Muscle of arm (tissue), 12 donors: ENCODE results near the gene GLOD4. TPM values are rescaled to one million over a fixed set of nuclear protein-coding genes. Genes with fewer than 3 reads are reported as not detected.

Experiments
- DNase-seq: peaks from one replicate; pipeline ENCODE4 v3.0.0-alpha.2; 2013
- polyA plus RNA-seq, 12 donors: library from polyadenylated mRNA; unstranded; fragments of 120-200 nt; gene quantifications; one replicate each; pipeline ENCODE4 v1.2.1, GENCODE V29; 2013; ENCODE audit not compliant: insufficient read length in 12 of 12

Gene GLOD4
- polyA plus RNA-seq, 12 donors = 44.0 to 67.6 (median 57.7) TPM; not detected in 1

DNA sequence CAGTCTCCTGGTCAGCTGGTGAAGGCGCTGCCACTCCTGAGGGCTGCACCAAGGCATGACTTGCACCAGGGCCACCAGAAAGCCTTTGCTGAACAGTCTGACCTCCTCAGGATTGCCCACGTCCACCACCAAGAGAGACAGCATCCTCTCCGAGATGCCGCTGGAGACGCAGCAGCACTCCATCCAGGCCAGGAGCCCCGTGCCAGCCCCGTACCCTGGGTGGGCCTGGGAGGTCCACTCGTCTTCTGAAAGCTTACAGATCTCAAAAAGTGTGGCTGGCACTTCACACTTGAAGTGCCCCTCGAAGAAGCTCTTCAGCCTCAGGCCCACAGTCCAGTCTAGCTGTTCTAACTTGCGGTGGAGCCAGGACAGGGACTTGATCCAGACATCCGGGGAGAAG lies 36.7 kb downstream of the GLOD4 start:
- no peak for DNase-seq

DNA sequence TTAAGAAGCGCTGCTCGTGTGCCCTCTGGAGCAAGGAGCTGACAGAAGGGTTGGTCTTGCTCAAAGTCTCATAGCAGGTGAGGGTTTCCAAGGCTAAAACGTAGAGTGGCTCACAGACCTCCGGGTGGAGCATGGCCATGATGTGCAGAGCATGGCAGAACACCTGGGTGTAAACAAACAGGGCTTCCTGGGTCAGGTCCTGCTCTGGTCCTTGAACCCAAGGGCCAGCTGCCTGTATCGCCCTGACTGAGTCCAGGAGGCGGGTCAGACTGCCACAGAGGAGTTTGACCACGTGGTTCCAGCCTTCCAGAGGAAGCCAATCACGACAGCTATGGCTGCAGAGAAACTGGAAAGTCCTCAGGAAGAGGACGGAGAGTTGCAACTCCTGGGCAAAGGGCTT lies 37.1 kb downstream of the GLOD4 start:
- no peak for DNase-seq

DNA sequence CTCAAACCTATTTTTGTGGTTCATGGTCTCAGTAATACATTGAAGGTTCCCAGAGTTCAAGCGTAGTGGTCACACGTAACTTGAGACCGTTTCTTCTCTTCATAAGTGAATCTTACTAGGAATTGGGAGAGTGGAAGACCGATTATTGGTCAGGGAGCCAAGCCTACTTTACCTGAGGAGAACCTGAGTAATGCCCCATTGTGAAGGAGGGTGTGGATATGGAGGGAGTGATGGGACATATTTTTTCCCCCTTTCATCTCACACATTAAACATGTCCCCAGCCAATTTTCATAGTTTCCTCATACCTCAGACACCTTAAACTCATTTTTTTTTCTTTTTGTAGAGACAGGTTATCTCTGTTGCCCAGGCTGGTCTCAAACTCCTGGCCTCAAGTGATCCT lies 38.9 kb downstream of the GLOD4 start:
- no peak for DNase-seq

DNA sequence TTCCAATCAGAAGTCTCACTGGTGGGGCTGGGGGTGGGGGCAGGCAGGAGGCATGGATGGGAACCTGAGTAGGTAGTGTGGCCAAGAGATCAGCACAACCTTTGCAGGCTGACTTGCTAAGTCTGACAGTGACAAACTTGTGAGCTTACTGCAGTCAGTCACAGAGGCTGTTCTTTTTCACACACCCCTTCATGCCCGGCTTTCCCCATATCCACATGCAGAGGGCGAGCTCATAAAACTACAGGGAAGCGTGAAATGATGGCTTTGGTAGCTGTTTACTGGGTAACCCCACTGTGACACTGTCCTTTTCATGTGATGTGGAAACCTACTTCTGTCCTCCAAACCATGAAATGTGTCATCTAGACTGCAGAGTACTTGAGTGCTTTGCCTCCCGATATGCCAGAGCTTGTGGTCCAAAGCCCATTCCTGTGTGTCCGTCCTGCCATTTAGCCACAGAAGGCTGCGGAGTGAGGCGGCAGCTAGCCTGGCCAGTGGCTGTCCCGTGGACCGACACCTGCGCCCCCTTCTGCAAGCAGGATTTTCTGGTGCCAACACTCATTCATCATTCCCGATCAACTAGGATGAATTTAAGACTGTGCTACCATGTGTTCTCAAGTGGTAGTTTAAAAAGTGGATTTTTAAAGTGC lies 39.8 kb downstream of the GLOD4 start:
- DNase-seq = no peak

DNA sequence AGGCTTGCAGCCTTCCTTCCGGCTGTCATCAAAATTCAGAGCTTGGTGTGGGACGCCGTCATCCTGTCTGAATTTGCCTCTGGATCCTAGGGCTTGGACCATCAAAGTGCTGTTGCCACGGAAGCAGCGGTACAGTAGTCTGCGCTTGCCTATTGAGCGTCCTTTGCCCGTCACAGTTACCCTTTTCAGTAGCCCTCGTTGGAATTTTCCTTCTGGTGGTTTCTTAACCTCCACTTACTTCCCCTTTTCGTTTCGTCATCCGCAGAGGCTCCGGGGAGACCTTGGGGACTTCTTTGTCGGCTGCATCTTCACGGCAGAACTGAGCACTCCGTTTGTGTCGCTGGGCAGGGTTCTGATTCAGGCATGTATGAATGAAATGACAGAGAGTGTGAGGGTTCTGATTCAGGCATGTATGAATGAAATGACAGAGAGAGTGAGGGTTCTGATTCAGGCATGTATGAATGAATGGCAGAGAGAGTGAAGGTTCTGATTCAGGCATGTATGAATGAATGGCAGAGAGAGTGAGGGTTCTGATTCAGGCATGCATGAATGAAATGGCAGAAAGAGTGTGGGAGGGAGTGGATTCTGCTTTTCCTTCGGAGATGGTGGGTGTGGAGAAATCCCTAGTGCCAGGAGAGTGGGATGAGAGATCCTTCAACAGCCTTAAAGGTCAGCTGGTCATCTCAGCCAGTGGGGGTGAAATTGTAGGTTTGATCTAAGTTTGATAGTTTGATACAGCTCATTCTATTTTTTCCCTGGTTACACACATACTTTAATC lies 41.7 kb downstream of the GLOD4 start:
- DNase-seq = no peak

DNA sequence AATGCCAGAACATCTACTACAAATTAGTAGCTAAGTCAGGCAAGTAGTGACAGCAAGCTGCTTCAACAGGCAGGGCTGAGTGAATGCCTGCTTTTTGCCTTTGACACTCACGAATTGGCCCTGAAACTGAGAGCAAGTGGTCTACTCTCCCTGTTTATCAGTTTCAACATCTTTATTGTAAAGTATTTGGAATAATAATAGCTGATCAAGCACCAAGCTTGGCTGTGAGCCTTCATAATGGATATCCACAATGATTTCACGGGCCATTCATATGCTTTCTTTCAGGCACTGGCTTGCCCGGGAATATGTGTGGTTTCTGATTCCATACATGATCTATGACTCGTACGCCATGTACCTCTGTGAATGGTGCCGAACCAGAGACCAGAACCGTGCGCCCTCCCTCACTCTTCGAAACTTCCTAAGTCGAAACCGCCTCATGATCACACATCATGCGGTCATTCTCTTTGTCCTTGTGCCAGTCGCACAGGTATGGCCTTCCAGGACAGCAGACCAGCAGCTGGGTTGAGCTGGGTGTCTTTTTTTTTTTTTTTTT lies 44.4 kb downstream of the GLOD4 start:
- no peak for DNase-seq

DNA sequence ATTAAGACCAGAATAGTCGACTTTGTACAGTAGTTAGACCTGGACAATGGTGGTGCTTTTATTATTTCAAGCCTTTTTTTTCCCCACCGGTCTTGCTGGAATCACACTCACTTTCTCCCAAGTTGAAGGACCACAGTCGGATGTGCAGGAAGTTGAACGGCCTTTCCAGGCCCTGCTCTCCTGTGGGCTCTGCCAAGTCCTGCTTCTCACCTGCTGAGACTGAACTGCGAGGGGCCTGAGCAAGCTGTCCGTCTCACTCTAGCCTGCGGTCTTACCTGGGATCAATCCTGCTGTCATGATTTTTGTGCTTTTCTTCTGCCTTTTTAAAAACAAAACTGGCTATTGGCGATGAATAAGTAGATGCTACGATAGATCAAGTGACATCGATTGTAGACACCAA lies 48.3 kb downstream of the GLOD4 start:
- no peak for DNase-seq

DNA sequence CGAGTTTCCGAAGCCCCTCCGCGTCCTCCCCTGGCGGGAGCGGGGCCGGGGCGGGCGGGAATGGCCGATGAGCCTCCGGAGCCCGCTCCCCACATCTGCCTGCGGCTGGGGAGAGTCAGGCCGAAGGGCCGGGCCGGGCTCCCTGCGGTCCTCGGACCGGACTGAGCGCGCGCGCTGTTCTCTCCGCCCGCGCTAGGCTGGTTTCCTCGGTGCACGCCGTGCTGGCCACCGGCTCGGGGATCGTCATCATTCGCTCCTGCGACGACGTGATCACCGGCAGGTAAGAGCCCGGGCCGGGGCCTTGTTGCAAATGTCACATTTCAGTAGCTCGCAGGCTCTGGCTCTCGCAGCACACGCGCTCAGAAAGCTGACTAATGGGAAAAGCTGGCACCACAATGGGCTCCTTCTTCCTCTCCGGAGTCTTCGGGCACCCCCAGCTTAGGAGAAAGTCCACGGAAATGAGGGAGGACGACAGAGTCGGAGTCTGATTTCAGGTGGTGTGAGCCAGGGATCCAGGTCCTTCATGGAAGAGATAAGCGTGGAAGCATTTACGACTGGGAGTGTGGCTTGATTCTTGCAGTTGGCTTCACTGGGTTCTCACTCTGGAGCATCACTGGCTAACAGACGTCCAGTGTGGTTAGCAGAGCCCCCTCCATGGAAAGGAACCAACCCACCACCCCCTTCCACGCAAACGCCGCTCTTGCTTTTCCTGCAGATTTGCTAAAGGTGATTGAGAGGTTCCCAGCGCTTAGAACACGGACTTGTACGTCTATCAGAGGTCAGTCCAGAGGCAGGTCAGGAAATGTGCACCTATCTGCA lies 49.0 kb downstream of the GLOD4 start:
- DNase-seq = no peak

DNA sequence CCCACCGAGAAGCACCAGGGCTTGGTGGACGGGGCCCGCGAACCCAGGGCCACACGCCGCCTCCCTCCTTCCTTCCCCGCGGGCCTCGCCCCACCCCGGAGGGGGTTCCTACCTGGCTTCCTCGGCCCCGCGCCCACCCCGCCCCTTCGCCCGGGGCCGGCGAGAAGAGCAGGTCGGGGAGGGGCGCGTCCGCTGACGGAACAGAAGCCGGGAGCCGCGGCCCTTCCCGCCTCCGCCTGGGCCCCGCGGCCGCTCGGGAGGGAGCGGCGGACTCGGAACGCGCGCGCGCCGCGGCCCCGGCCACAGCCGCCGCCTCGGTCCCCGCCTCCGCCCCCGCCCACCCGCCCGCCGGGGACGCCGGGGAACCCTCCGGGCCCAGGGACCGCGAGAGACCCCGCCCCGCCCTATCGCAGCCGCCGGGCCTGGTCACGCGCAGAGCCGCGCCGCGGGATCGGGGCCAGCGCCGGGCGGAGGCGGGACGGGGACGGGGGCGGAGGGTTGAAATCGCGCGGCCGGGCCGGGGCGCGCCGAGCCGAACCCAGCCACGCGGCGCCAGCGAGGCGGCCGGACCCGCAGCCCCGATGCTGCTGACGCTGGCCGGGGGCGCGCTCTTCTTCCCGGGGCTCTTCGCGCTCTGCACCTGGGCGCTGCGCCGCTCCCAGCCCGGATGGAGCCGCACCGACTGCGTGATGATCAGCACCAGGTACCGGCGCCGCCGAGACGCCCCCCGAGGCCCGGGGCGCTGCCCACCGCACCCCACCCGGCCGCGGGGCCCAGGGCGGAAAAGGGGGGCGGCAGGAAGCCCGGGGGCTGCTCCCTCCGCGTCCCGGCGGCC lies 49.8 kb downstream of the GLOD4 start, which contains the start of gene TLCD3A:
TSS of gene TLCD3A (plus strand) at position 530 of the 835 bp plus-strand sequence. CDS start at position 582, 52 bp downstream.
- DNase-seq = peak; percentile 42

DNA sequence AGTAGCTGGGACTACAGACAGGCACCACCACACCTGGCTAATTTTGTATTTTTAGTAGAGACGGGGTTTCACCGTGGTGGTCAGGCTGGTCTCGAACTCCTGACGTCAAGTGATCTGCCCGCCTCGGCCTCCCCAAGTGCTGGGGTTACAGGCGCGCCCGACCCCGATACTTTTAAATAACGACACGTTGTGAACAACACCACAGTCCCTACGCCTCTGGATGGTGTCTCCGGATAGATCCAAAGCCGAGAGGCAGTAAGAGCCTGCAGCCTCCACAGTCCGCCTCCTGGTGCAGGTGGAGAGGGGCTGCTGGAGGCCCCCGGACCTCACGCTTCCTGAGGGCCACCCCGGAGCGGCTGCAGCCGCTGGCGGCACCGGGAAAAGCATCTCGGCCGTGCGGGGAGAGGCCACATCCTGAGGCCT lies 50.4 kb downstream of the GLOD4 start:
- no peak for DNase-seq

DNA sequence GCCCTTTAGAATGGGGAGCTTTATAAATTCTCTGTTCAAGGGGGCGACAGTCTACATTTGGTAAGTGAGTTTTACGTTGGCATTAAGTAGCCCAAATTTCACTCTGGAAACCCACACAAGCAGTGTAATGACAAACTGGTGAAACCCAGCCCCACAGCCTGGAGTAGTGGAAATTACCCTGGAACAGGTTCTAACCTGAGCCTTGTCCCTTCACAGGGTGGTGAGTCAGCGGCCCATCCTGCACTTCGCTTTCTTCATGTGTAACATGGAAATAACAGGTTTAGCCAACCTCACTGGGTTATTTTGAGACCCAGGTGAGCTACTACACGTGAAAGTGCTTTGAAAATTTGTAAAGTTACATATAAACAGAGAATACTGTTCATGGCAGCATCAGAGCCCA lies 53.2 kb downstream of the GLOD4 start:
- no peak for DNase-seq

DNA sequence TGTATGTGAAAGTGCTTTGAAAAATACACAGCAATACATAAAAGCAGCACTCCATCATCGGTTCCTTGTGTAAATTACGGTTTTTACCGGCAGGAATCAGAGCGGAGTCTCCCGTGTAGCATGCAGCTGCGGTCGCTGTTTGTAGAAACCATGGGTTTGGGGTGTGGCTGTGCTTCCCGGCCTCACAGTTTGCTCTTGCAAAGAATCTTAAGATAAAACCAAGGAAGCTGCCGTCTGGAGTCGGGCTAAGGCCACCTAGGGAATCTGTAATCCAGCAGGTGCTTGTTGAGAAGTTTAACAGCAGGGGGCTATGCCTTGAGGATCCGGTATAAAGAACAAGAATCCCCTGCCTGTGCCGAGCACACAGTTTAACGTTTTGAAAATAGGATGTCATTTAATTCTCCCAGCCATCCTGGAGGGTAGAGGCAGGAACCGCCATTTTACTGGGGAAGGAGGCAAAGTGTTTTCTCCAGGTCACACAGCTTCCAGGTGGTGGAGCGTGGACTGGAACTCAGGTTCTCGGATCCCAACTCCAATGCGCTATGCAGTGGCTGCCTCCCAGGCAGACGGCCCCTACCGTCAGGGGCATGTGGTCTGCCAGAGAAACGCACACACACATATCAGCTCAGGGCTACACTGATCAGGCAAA lies 55.7 kb downstream of the GLOD4 start:
- DNase-seq = no peak

DNA sequence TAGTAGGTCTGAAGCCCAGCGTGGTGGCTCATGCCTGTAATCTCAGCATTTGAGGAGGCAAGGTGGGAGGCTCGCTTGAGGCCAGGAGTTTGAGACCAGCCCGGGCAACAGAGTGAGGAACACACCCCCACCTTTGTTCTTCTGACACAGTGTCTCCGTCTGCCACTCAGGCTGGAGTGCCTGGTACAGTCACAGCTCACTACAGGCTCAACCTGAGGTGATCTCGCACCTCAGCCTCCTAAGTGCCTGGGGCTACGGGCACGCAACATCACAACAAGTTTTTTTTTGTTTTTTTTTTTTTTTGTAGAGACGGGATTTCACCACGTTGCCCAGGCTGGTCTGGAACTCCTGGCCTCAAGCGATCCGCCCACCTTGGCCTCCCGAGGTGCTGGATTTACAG lies 56.3 kb downstream of the GLOD4 start:
- DNase-seq = no peak

DNA sequence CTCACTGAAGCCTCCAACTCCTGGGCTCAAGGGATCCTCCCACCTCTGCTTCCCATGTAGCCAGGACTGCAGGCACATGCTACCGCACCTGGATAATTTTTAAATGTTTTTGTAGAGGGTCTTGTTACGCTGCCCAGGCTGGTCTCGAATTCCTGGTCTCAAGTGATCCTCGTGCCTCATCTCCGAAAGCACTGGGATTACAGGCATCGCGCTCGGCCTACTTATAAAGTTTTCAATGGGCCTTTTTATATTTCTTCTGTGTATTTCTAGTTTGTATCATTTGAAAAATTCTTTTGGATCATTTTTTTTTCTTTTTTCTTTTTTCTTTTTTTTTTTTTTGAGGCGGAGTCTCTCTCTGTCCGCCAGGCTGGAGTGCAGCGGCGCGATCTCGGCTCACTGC lies 57.0 kb downstream of the GLOD4 start:
- DNase-seq = no peak

DNA sequence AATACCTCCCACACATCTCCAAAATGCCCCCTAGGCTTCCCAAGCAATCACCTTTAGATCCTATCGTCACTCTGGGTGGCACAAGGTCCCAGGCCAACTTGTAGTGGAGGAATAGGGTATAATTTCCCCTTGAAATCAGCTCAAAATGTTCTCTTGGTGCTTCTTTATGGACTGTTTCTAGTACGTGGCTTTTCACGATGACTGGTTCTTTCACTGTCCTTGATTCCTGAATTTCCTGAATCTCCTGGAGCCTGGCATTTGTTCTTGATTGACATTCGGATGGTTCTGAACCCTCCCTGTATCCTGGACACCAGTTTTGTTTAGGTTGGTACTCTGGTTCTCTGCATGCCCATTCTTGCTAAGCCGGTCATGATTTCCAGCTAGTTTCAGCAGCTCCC lies 60.5 kb downstream of the GLOD4 start:
- DNase-seq = no peak

DNA sequence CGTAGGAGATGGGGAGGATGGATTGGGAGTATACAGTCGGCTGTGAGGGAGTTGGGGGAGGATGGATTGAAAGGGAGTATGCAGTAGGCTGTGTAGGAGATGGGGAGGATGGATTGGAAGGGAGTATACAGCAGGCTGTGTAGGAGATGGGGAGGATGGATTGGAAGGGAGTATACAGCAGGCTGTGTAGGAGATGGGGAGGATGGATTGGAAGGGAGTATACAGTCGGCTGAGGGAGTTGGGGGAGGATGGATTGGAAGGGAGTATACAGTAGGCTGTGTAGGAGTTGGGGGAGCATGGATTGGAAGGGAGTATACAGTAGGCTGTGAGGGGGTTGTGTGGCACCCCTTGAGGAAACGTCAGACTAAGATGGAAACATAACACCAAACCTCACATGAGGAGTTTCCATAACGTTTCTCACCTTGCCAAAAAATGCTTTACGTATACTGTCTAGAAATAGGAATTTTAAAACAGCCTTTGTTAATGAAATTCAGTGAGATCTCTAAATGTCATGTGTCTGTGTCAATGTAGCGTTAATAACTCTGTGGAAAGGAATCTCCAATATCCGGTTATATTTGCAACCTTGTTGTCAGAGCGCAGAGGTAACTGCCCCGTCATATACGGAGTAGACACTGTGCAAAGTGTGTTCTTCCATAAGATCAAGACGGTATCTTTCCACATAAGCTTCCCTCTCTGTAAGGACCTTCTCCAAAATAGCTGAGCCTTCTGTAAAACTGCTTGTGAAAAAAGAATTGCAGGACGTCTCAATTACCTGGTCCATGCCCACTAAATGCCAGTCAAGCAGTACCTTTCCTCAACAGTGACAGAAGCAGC lies 61.2 kb downstream of the GLOD4 start:
- DNase-seq = no peak

DNA sequence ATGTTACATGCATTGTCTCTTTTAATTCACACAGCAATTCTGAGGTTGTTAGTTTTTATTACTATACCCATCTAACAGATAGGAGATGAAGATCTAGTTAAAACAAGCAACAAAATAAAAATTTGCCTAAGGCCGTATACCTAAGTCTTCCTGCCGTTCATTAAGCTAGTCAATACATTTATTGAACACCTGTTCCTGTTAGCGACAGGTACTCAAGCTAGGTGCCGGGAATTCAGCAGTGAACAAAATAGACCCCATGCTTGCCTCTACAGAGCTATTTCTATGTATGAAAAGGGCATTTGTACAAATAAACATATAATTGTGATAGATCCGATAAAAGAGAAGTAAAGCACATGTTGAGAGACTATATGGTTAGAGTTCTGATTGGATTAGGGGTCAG lies 64.0 kb downstream of the GLOD4 start:
- DNase-seq = no peak
